ENCODE results near the gene PAIP1.

Gene PAIP1

GRCh38 chr5:43484106-43484849, 72.6 kb downstream of the PAIP1 start:
- Histone ChIP-seq H3K36me3 (replicated peaks; ENCODE audit: insufficient read depth, low read length) (no peaks in the 10 kb centered on the region), H3F3A (ENCODE audit: insufficient read depth, low read length) (peaks cover 18% of the 10 kb centered on the region), H4K20me1 (ENCODE audit: insufficient read depth, low read length) (no peaks in the 10 kb centered on the region), H3K9ac (ENCODE audit: low read length) (peak overlapping the region; percentile 96), H3K4me1 (ENCODE audit: low read length) (peaks cover 7% of the 10 kb centered on the region), H3K27me3 (replicated peaks; ENCODE audit: insufficient read depth, low read length) (no peaks in the 10 kb centered on the region), H3K9me2 (replicated peaks; ENCODE audit: insufficient read depth, low read length) (no peaks in the 10 kb centered on the region), H3K79me2 (ENCODE audit: low read length) (peaks cover 16% of the 10 kb centered on the region), H3K4me3 (ENCODE audit: low read length) (peak overlapping the region; percentile 91), H2AFZ (ENCODE audit: low read length) (peak overlapping the region; percentile 96), H3K9me3 (replicated peaks; ENCODE audit: insufficient read depth, low read length) (no peaks in the 10 kb centered on the region), H3K4me2 (ENCODE audit: low read depth, low read length) (peak overlapping the region; percentile 99), H3K27ac (ENCODE audit: low read length) (peak overlapping the region; percentile 94)
- peak; percentile 89 for DNase-seq
- TF ChIP-seq EZH2 (optimal IDR thresholded peaks at IDR 0.05; ENCODE audit: low read depth, low read length) (no peak), CTCF (IDR thresholded peaks at IDR 0.05; ENCODE audit: low read length) (peak; percentile 77), EZH2phosphoT487 (IDR thresholded peaks at IDR 0.05; ENCODE audit: low read length) (no peak)

- peaks cover 7% of the 10 kb centered on the region for H3K4me1 ChIP-seq (ENCODE audit: low read length)
- no peaks in the 10 kb centered on the region for H4K20me1 ChIP-seq (ENCODE audit: insufficient read depth, low read length)
- H3K27me3 ChIP-seq (replicated peaks; ENCODE audit: insufficient read depth, low read length), result no peaks in the 10 kb centered on the region
- H3K4me2 ChIP-seq (ENCODE audit: low read depth, low read length), result peak within 1 kb of the TSS; percentile 99
- H3K9me2 ChIP-seq (replicated peaks; ENCODE audit: insufficient read depth, low read length), result no peaks in the 10 kb centered on the region
- no peaks in the 10 kb centered on the region for H3K9me3 ChIP-seq (replicated peaks; ENCODE audit: insufficient read depth, low read length)
- DNase-seq, result peak; percentile 96
- H3K79me2 ChIP-seq (ENCODE audit: low read length), result peaks cover 16% of the 10 kb centered on the region
- H3K27ac ChIP-seq (ENCODE audit: low read length), result peak within 1 kb of the TSS; percentile 94
- H3K9ac ChIP-seq (ENCODE audit: low read length), result peak within 1 kb of the TSS; percentile 96
- H2AFZ ChIP-seq (ENCODE audit: low read length), result peak within 1 kb of the TSS; percentile 96
- no peaks in the 10 kb centered on the region for H3K36me3 ChIP-seq (replicated peaks; ENCODE audit: insufficient read depth, low read length)
- peak within 1 kb of the TSS; percentile 91 for H3K4me3 ChIP-seq (ENCODE audit: low read length)
- H3F3A ChIP-seq (ENCODE audit: insufficient read depth, low read length), result peaks cover 18% of the 10 kb centered on the region
- TF ChIP-seq EZH2phosphoT487 (IDR thresholded peaks at IDR 0.05; ENCODE audit: low read length) (no peak), CTCF (IDR thresholded peaks at IDR 0.05; ENCODE audit: low read length) (no peak), EZH2 (optimal IDR thresholded peaks at IDR 0.05; ENCODE audit: low read depth, low read length) (no peak)
These were observed 73.4 kb downstream of the PAIP1 start, which contains the start of gene TMEM267 for GRCh38 chr5:43483298-43484105. TMEM267 (minus strand) TSS chr5:43483865; CDS start chr5:43453969, 29,896 bp downstream.

DNA sequence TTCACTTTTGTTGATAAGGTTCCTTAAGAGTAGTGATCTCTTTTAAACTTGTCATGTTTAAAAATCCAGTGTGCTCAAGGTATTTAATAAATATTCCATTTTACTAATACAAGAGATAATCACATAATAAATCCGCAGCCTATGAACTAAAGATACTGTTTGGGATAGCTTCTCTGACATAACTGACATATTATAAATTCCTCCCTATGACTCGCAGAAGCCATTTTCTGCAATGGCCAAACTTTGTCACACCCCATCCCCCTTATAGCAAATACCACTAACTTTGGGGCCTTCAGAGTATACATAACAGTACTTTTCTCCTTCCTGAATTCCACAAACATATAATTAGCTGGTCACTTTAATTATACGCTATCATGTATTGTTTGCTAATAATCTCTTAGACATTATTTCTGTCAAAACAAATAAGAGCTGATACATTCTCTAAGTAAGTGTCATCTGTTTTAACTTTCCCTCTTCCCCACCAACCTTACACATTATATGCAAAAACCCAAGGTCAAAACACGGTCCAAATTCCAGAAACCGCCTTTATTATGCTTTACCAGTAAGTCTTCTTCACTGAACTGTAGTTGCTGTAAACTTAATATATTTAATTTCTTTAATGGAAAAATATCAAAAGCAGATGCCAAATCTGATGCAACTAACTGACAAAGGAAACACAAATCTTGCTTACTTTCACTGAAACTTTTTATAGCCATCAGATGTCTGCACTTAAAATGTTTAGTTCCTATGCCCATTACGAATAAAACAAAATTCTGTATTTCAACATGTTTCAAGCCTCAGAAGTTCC, 74.2 kb downstream of the PAIP1 start:
- Histone ChIP-seq H3K27me3 (replicated peaks; ENCODE audit: insufficient read depth, low read length) (no peaks in the 10 kb centered on the region), H3K4me1 (ENCODE audit: low read length) (peaks cover 7% of the 10 kb centered on the region), H2AFZ (ENCODE audit: low read length) (peak overlapping the region; percentile 96), H3K36me3 (replicated peaks; ENCODE audit: insufficient read depth, low read length) (no peaks in the 10 kb centered on the region), H3K9me3 (replicated peaks; ENCODE audit: insufficient read depth, low read length) (no peaks in the 10 kb centered on the region), H3K4me2 (ENCODE audit: low read depth, low read length) (peak overlapping the region; percentile 99), H3K79me2 (ENCODE audit: low read length) (peaks cover 16% of the 10 kb centered on the region), H3K9ac (ENCODE audit: low read length) (peak overlapping the region; percentile 96), H3F3A (ENCODE audit: insufficient read depth, low read length) (peaks cover 18% of the 10 kb centered on the region), H3K9me2 (replicated peaks; ENCODE audit: insufficient read depth, low read length) (no peaks in the 10 kb centered on the region), H4K20me1 (ENCODE audit: insufficient read depth, low read length) (no peaks in the 10 kb centered on the region), H3K4me3 (ENCODE audit: low read length) (peak overlapping the region; percentile 91), H3K27ac (ENCODE audit: low read length) (peak overlapping the region; percentile 94; the same call in 1 of the 2 replicates)
- TF ChIP-seq EZH2phosphoT487 (IDR thresholded peaks at IDR 0.05; ENCODE audit: low read length) (no peak), EZH2 (optimal IDR thresholded peaks at IDR 0.05; ENCODE audit: low read depth, low read length) (no peak), CTCF (IDR thresholded peaks at IDR 0.05; ENCODE audit: low read length) (no peak)
- DNase-seq, result no peak
